OCI-M2 (cell line): Measurements from ENCODE around the gene CDCA5.

Source experiments
- DNase-seq: peaks from one replicate; lab custom pipeline; 2025; ENCODE audit not compliant: unreplicated experiment; lab: John Stamatoyannopoulos, UW

Gene CDCA5

GRCh38 chr11:65083834-65084597, at the start of gene CDCA5, which contains the start of gene ZFPL1:
TSS of gene CDCA5 (minus strand) at chr11:65084040. CDS start at chr11:65083978, 62 bp downstream.
TSS of gene ZFPL1 (plus strand) at chr11:65084222. CDS start at chr11:65084699, 477 bp downstream.
- DNase-seq, result peak; percentile 65

GRCh38 chr11:65132988-65133700, 49.3 kb upstream of the CDCA5 start:
- DNase-seq, result no peak

- no peak for DNase-seq
Observed at GRCh38 chr11:65132238-65132987, 48.6 kb upstream of the CDCA5 start.

- DNase-seq, result no peak
Observed at GRCh38 chr11:65131895-65132237, 48.0 kb upstream of the CDCA5 start.

- no peak for DNase-seq
Observed at GRCh38 chr11:65131417-65131776, 47.6 kb upstream of the CDCA5 start.

DNA sequence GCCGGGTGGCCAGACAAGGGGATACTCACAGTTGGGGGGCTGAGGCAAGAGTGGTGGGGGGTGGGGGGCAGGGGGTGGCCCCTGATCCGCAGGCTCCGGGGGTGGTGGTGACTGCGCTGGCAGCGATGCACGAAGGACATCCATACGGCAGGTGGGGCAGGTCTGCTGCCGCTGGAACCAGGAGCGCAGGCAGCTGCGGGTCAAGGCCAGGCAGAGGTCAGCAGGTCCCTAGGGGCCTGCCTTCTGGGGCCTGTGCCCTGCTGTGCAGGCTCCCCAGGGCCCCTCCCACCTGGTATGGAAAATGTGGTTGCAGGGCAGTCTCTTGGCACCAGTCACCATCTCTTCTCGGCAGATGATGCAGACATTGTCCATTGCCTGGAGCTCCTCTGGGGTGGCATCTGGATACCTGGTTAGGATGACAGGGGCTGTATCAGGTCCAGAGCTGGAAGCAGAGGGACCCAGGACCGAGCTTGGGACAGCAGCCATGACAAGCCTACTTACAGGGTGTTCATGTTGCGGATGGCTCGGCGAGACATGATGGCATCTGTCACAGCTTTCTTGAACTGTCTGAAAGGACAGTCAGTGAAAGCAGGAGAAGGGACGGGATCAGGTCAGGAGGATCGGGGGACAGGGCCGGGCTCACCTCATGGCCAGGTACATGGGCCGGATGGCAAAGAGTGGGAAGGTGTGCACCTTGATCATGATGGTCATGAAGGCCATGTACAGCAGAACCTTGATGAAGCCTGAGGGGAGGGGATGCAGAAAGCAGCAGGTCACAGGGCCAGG, 47.0 kb upstream of the CDCA5 start:
- no peak for DNase-seq

- no peak for DNase-seq
Observed at GRCh38 chr11:65129649-65130441, 46.0 kb upstream of the CDCA5 start.

DNA sequence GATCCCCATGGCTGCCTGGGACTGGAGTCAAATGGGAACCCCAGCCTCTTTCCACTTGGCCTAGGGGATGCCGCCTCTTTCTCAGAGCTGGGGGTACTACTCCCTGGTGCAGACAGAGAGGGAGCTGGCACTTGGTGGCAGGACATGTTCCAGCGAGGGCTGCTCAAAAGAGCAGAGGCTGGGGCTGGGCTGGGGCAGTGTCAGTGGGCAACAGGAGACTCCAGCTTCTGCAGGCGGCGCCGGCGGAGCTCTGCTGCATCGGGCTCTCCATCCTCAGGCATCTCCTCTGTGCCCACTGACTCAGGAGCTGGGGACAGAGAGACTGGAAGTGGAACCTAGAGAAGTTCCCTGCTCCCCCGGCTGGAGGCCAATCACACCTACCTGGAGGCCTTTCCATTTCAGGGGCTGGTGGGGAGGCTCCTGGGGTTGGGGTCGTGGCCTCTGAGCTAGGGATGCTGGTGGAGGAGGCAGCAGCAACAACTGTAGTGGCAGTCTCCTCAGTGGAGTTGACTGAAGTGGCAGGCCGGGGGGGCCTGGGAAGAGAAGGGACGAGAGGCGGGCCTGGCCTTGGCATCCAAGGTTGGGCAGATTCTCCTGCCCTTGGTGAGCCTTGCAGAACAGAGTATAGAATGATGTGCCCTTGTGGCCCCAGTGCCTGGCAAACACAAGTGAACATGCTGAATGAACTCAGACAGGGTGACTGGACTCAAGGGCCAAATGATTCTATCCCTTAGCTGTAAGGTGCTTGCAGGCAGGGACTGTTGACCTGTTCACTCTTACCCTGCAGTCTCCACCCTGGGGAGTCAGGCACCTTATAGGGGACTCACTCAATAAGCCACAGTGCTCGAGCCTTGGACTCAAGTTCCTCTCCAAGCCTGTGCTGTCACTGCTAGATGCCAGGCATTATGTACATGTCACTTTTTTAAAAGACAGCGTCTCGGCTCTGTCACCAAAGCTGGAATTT, 44.6 kb upstream of the CDCA5 start:
- no peak for DNase-seq

GRCh38 chr11:65127473-65128181, 43.8 kb upstream of the CDCA5 start:
- no peak for DNase-seq

GRCh38 chr11:65126624-65127274, 42.9 kb upstream of the CDCA5 start:
- DNase-seq, result no peak

GRCh38 chr11:65125197-65126056, 41.6 kb upstream of the CDCA5 start:
- DNase-seq, result no peak

- no peak for DNase-seq
Observed at GRCh38 chr11:65124480-65125196, 40.8 kb upstream of the CDCA5 start.

- DNase-seq, result peak; percentile 83
Observed at GRCh38 chr11:65121865-65122696, 38.2 kb upstream of the CDCA5 start, which contains the start of the genes FAU and MRPL49. TSS of gene FAU (minus strand) at chr11:65122134. CDS start at chr11:65121813, 321 bp downstream. TSS of gene MRPL49 (plus strand) at chr11:65122321. CDS start at chr11:65122347, 26 bp downstream.

GRCh38 chr11:65121447-65121864, 37.6 kb upstream of the CDCA5 start:
- no peak for DNase-seq

GRCh38 chr11:65120831-65121230, 37.0 kb upstream of the CDCA5 start:
- DNase-seq, result no peak
